Right atrium auricular region (tissue), 2 donors: ENCODE data around the gene GRIK5. TPM values are rescaled to one million over a fixed set of nuclear protein-coding genes. Genes with fewer than 3 reads are reported as not detected.
"Not testable (repeated sequence)": the region's sequence is repeated elsewhere in the genome, so short reads cannot be mapped to it uniquely, and the experiment has no call there.

Source experiments
- DNase-seq: peaks from one replicate; pipeline ENCODE4 v3.0.0-alpha.2; 2019; ENCODE audit warnings: low spot score
- H3K27ac ChIP-seq, 2 donors: fragments of 200-600 bp; sonication (generic); 1 replicate in 1 of 2; 2 replicates in 1 of 2; pipeline ENCODE4 v1.5.1; 2016 to 2019
- H3K27me3 ChIP-seq, 2 donors: fragments of 200-600 bp; sonication (generic); one replicate each; pipeline versions ENCODE4 v1.5.1 to v1.6.0; 2017 to 2019
- H3K36me3 ChIP-seq: fragments of 200-600 bp; sonication (generic); one replicate; pipeline ENCODE4 v1.5.1; 2016
- H3K4me1 ChIP-seq, 2 donors: fragments of 200-600 bp; sonication (generic); one replicate each; pipeline versions ENCODE4 v1.5.1 to v1.6.0; 2017 to 2019
- H3K4me3 ChIP-seq, 2 donors: fragments of 200-600 bp; sonication (generic); 1 replicate in 1 of 2; 2 replicates in 1 of 2; pipeline ENCODE4 v1.5.1; 2017 to 2019; ENCODE audit warnings: mild to moderate bottlenecking in 1 of 2, moderate library complexity in 1 of 2
- H3K9me3 ChIP-seq, 2 donors: fragments of 200-600 bp; sonication (generic); one replicate each; pipeline ENCODE4 v1.5.1; 2019
- total RNA-seq, 2 donors: library from RNA; depleted of rRNA; stranded (reverse); fragments of >200 nt; gene quantifications; one replicate each; pipeline ENCODE4 v1.1.0, GENCODE V29; 2016
- TF ChIP-seq, protein P1 (sequence below), 2 donors: fragments of 200-600 bp; sonication (generic); IDR thresholded peaks; one replicate each; pipeline ENCODE4 v1.5.1; 2019; ENCODE audit warnings: antibody characterized with exemption in 2 of 2

GRIK5 gene
- total RNA-seq, 2 donors from 2014 or later, result 8.1 to 17.1 TPM

- Histone ChIP-seq H3K4me3 (no peak overlapping the region), H3K36me3 (no peaks in the 10 kb centered on the region), H3K27me3 (no peaks in the 10 kb centered on the region), H3K4me1 (peaks cover 0 to 30% of the 10 kb centered on the region in 2 donors), H3K9me3 (no peaks in the 10 kb centered on the region), H3K27ac (no peak overlapping the region)
- no peak for DNase-seq
- TF ChIP-seq, protein P1, sequence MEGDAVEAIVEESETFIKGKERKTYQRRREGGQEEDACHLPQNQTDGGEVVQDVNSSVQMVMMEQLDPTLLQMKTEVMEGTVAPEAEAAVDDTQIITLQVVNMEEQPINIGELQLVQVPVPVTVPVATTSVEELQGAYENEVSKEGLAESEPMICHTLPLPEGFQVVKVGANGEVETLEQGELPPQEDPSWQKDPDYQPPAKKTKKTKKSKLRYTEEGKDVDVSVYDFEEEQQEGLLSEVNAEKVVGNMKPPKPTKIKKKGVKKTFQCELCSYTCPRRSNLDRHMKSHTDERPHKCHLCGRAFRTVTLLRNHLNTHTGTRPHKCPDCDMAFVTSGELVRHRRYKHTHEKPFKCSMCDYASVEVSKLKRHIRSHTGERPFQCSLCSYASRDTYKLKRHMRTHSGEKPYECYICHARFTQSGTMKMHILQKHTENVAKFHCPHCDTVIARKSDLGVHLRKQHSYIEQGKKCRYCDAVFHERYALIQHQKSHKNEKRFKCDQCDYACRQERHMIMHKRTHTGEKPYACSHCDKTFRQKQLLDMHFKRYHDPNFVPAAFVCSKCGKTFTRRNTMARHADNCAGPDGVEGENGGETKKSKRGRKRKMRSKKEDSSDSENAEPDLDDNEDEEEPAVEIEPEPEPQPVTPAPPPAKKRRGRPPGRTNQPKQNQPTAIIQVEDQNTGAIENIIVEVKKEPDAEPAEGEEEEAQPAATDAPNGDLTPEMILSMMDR (IDR thresholded peaks at IDR 0.05), result no peak
Observed at GRCh38 chr19:42021185-42021584, 48.8 kb downstream of the GRIK5 start.

DNA sequence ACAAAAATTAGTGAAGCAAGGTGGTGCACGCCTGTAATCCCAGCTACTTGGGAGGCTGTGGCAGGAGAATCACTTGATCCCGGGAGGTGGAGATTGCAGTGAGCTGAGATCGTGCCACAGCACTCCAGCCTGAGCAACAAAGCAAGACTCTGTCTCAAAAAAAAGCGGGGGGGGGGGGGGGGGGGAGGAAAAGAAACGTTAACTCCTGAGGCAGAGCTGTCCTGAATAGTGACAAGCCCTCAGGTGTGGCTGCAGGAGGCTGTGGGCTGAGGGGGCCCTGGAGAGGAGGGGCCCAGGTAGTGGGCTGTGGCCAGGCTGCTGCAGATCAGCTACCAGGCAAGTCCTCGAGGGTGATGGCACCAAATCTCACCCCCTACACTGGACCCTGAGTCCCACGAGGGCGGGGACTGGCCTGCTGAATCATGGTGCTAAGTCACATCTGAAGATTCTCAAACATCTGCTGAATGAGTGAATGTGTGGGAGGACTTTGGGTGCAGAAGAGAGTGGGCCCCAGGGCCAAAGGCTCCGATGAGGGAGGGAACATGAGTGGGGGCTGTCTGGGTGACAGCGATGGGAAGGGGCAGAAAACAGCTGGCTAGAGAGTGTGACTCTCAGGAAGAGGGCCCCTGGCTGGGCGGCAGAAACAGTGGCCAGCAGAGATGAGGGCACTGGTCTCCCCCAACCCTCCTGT lies 51.4 kb downstream of the GRIK5 start:
- TF ChIP-seq, protein P1 (IDR thresholded peaks at IDR 0.05), result no peak
- Histone ChIP-seq H3K27me3 (no peaks in the 10 kb centered on the region), H3K36me3 (no peaks in the 10 kb centered on the region), H3K9me3 (no peaks in the 10 kb centered on the region), H3K4me1 (peaks cover 0 to 8% of the 10 kb centered on the region in 2 donors), H3K27ac (no peak overlapping the region), H3K4me3 (no peak overlapping the region)
- no peak for DNase-seq

DNA sequence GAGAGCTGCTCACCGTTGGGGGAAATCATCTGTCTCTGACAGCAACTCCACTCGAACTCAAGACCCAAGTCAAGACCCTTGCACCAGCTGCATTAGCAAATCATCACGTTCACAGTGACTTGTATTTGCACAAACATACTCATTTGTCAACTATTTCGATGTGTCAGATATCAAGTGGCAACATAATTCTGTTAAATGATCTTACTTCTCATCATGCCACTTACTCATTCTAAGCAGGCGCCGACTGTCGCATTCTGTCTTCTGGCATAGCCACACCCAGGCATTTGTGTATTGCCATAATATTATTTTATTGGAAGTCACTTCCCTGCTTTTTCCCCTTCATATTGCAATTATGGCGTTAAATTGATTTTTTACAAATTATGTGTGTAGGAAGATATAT lies 53.0 kb downstream of the GRIK5 start:
- no peaks in the 10 kb centered on the region for H3K36me3 ChIP-seq
- H3K4me1 ChIP-seq, result no peaks in the 10 kb centered on the region
- H3K9me3 ChIP-seq, result no peaks in the 10 kb centered on the region
- no peaks in the 10 kb centered on the region for H3K27me3 ChIP-seq
- H3K4me3 ChIP-seq, result no peak overlapping the region
- H3K27ac ChIP-seq, result no peak overlapping the region
- no peak for DNase-seq
- TF ChIP-seq, protein P1 (IDR thresholded peaks at IDR 0.05), result no peak

DNA sequence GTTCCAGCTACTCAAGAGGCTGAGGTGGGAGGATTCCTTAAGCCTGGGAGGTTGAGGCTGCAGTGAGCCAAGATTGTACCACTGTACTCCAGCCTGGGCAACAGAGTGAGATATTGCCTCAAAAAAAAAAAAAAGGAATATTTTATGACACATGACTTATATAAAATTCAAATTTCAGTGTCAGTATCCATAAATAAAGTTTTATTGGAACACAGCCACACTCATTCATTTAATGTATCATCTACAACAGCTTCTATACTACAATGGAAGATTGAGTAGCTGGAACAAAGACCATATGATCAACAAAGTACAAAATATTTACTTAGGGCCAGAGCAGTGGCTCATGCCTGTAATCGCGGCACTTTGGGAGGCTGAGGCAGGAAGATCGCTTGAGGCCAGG lies 57.3 kb downstream of the GRIK5 start:
- not testable (repeated sequence) for H3K27me3 ChIP-seq, DNase-seq, H3K4me3 ChIP-seq, H3K4me1 ChIP-seq, H3K27ac ChIP-seq, H3K36me3 ChIP-seq, H3K9me3 ChIP-seq

GRCh38 chr19:42010245-42011126 lies 59.5 kb downstream of the GRIK5 start:
- TF ChIP-seq, protein P1 (IDR thresholded peaks at IDR 0.05), result no peak
- H3K27me3 ChIP-seq, result no peaks in the 10 kb centered on the region
- no peak overlapping the region for H3K27ac ChIP-seq
- H3K36me3 ChIP-seq, result no peaks in the 10 kb centered on the region
- no peak for DNase-seq
- no peaks in the 10 kb centered on the region for H3K9me3 ChIP-seq
- H3K4me1 ChIP-seq, result no peaks in the 10 kb centered on the region
- H3K4me3 ChIP-seq, result no peak overlapping the region

- H3K27ac ChIP-seq, result no peak overlapping the region
- no peak overlapping the region for H3K4me3 ChIP-seq
- H3K4me1 ChIP-seq, result no peaks in the 10 kb centered on the region
- no peak for DNase-seq
- H3K36me3 ChIP-seq, result no peaks in the 10 kb centered on the region
- TF ChIP-seq, protein P1 (IDR thresholded peaks at IDR 0.05), result no peak
- no peaks in the 10 kb centered on the region for H3K27me3 ChIP-seq
- H3K9me3 ChIP-seq, result no peaks in the 10 kb centered on the region
Observed at GRCh38 chr19:42006569-42006968, 63.4 kb downstream of the GRIK5 start.
